ENCODE measurements around the gene TMEM41B. TPM values are rescaled to one million over a fixed set of nuclear protein-coding genes. Genes with fewer than 3 reads are reported as not detected.

TMEM41B gene
- total and polyA plus RNA-seq, 2 donors (not counting 1 experiment from before 2014, with no cell fraction given) = 43.7 to 59.1 TPM

- no peak for DNase-seq (ENCODE audit: low read depth in 2 of 2)
- no peak overlapping the region for H3K27ac ChIP-seq (ENCODE audit: insufficient read depth, low read length)
Measured at GRCh38 chr11:9266132-9266736, 48.2 kb downstream of the TMEM41B start.

DNA sequence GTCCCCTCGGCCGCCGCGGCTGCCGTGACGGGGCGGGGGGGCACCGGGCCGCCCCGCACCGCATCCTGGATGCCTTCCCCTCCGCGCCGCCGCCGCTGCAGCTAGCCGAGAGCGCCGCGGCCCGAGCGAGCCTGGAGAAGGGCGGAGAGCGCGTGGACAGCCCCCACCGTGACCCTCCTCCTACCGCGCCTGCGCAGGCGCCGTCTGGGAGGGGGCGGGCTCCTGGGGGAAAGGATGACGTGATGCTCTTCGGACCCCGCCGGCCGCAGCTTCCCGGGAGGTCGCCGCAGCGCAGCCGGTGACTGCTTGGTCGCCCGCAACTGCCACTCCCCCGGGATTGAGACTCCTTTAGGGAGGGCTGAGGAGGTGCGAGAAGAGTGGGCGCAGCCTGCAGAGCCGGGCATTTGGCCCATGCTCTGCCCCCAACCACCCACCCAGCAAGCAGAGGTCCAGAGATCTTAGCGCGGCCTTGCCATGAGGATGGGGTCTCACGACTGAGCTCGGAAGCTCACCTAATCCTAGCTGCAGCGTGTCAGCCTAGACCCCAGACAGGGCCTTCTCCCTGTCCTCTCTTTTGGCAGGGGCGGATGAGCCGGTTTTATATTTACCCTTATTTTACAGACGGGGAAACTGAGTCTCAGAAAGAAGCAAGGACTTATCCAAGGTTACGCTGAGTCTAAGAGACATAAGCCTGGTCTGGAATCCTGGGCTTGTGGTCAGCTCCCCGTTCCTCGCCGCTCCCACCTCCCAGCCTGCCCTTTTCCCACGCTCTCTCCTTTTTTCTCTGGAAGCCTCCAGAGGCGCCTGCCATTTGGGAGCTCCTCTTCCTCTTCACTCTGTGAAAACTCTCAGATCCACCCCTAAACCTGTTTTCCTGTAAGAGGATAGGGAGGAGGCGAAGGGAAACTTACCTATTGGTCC, 48.9 kb downstream of the TMEM41B start, which contains the start of gene DENND5A:
Gene DENND5A (minus strand): TSS at position 140 of the 921 bp plus-strand sequence. CDS start 281 bp downstream, outside the sequence.
- Histone ChIP-seq H3K79me2 (ENCODE audit: control insufficient read depth, insufficient read depth, low read length) (peaks cover 40% of the 10 kb centered on the region), H3K9me3 (ENCODE audit: control insufficient read depth, insufficient read depth, low read depth, low read length) (no peaks in the 10 kb centered on the region), H3K4me3 (replicated peaks in 1 of 4; ENCODE audit: control extremely low read depth in 1 of 4, insufficient read depth in 1 of 4, low read depth in 3 of 4, low read length in 4 of 4) (peak within 1 kb of the TSS; percentile 69 to 94 (median 82)), H3K4me1 (ENCODE audit: control insufficient read depth, extremely low read depth, insufficient read depth, low read length) (peaks cover 5% of the 10 kb centered on the region), H2AFZ (ENCODE audit: low read length) (peak within 1 kb of the TSS; percentile 73), H3K9ac (ENCODE audit: insufficient read depth, low read length) (peak within 1 kb of the TSS; percentile 93), H3K4me2 (ENCODE audit: extremely low read depth, insufficient read depth, low read length) (peak within 1 kb of the TSS; percentile 89), H3K27ac (ENCODE audit: insufficient read depth, low read length) (peak within 1 kb of the TSS; percentile 87), H3K36me3 (ENCODE audit: control insufficient read depth, insufficient read depth, low read length) (no peaks in the 10 kb centered on the region), H4K20me1 (ENCODE audit: control insufficient read depth, extremely low read depth, insufficient read depth, low read length) (no peaks in the 10 kb centered on the region), H3K27me3 (ENCODE audit: control insufficient read depth, insufficient read depth, low read length) (no peaks in the 10 kb centered on the region)
- TF ChIP-seq EZH2 (IDR thresholded peaks at IDR 0.05; ENCODE audit: low read length, missing control alignments) (no peak), CTCF (conservative IDR thresholded peaks at IDR 0.05 in 1 of 2, IDR thresholded peaks at IDR 0.05 in 1 of 2; ENCODE audit: low read depth in 1 of 2, low read length in 2 of 2) (no peak)
- peak; percentile 79 to 83 for DNase-seq (ENCODE audit: low read depth in 2 of 2)

More at GRCh38 chr11:9266132-9266736, 48.2 kb downstream of the TMEM41B start:
- H3K9ac ChIP-seq (ENCODE audit: insufficient read depth, low read length) = no peak overlapping the region
- no peaks in the 10 kb centered on the region for H3K36me3 ChIP-seq (ENCODE audit: control insufficient read depth, insufficient read depth, low read length)
- no peaks in the 10 kb centered on the region for H4K20me1 ChIP-seq (ENCODE audit: control insufficient read depth, extremely low read depth, insufficient read depth, low read length)
- H3K4me2 ChIP-seq (ENCODE audit: extremely low read depth, insufficient read depth, low read length) = no peak overlapping the region
- no peak for TF ChIP-seq CTCF (conservative IDR thresholded peaks at IDR 0.05 in 1 of 2, IDR thresholded peaks at IDR 0.05 in 1 of 2; ENCODE audit: low read depth in 1 of 2, low read length in 2 of 2)
- no peak for TF ChIP-seq EZH2 (IDR thresholded peaks at IDR 0.05; ENCODE audit: low read length, missing control alignments)
- H3K4me1 ChIP-seq (ENCODE audit: control insufficient read depth, extremely low read depth, insufficient read depth, low read length) = peaks cover 5% of the 10 kb centered on the region
- H3K9me3 ChIP-seq (ENCODE audit: control insufficient read depth, insufficient read depth, low read depth, low read length) = no peaks in the 10 kb centered on the region
- H2AFZ ChIP-seq (ENCODE audit: low read length) = no peak overlapping the region
- no peak overlapping the region for H3K4me3 ChIP-seq (replicated peaks in 1 of 4; ENCODE audit: control extremely low read depth in 1 of 4, insufficient read depth in 1 of 4, low read depth in 3 of 4, low read length in 4 of 4)
- no peaks in the 10 kb centered on the region for H3K27me3 ChIP-seq (ENCODE audit: control insufficient read depth, insufficient read depth, low read length)
- H3K79me2 ChIP-seq (ENCODE audit: control insufficient read depth, insufficient read depth, low read length) = peaks cover 33% of the 10 kb centered on the region
